GM12892 (cell line): ENCODE results near the gene ZEB2.

Source experiments
- DNase-seq: peaks from one replicate; pipeline ENCODE4 v3.0.0; 2011; ENCODE audit not compliant: insufficient read length
- FAIRE-seq: peaks from 2 replicates; lab custom pipeline; 2011; peaks lifted over from hg19 to GRCh38; lab: Jason Lieb, UNC
- POLR2A ChIP-seq: IDR thresholded peaks from 2 replicates; pipeline ENCODE4 v1.6.1; 2011; ENCODE audit warnings: low read depth, low read length, control low read depth
- POLR2AphosphoS5 ChIP-seq: IDR thresholded peaks from 2 replicates; pipeline ENCODE4 v1.6.1; 2011; ENCODE audit warnings: low read depth, low read length, control low read depth
- TAF1 ChIP-seq: IDR thresholded peaks from 2 replicates; pipeline ENCODE4 v1.6.1; 2011; ENCODE audit warnings: low read depth, mild to moderate bottlenecking, control low read depth, low read length, borderline replicate concordance

The ZEB2 gene

GRCh38 chr2:144414324-144414845 lies 105.5 kb downstream of the ZEB2 start:
- no peak for DNase-seq
- no peak for FAIRE-seq
- TF ChIP-seq TAF1 (no peak), POLR2A (no peak), POLR2AphosphoS5 (no peak)

- DNase-seq (no peak), FAIRE-seq (no peak)
- TF ChIP-seq POLR2A (no peak), TAF1 (no peak), POLR2AphosphoS5 (no peak)
Observed at GRCh38 chr2:144412709-144413108, 107.2 kb downstream of the ZEB2 start.

- TF ChIP-seq POLR2A (no peak), POLR2AphosphoS5 (no peak), TAF1 (no peak)
- no peak for DNase-seq
- FAIRE-seq: no peak
Observed at GRCh38 chr2:144411473-144411872, 108.4 kb downstream of the ZEB2 start.

GRCh38 chr2:144409241-144409640 lies 110.7 kb downstream of the ZEB2 start:
- TF ChIP-seq POLR2AphosphoS5: no peak
- no peak for TF ChIP-seq POLR2A
- TF ChIP-seq TAF1: no peak
- FAIRE-seq: no peak

GRCh38 chr2:144407262-144407661 lies 112.7 kb downstream of the ZEB2 start:
- no peak for TF ChIP-seq POLR2AphosphoS5
- no peak for DNase-seq
- FAIRE-seq: peak; percentile 14

More at GRCh38 chr2:144409241-144409640, 110.7 kb downstream of the ZEB2 start:
- DNase-seq: no peak

- no peak for DNase-seq
- FAIRE-seq: no peak
- no peak for TF ChIP-seq POLR2A
- no peak for TF ChIP-seq TAF1
- no peak for TF ChIP-seq POLR2AphosphoS5
Observed at GRCh38 chr2:144405982-144406788, 113.7 kb downstream of the ZEB2 start.

- DNase-seq (no peak), FAIRE-seq (no peak)
- no peak for TF ChIP-seq POLR2AphosphoS5
- no peak for TF ChIP-seq POLR2A
- no peak for TF ChIP-seq TAF1
Observed at GRCh38 chr2:144405321-144405720, 114.6 kb downstream of the ZEB2 start.

- FAIRE-seq (peak; percentile 5), DNase-seq (no peak)
- TF ChIP-seq TAF1 (no peak), POLR2AphosphoS5 (no peak), POLR2A (no peak)
Observed at GRCh38 chr2:144404586-144405314, 115.2 kb downstream of the ZEB2 start.

GRCh38 chr2:144403933-144404332 lies 116.0 kb downstream of the ZEB2 start:
- TF ChIP-seq TAF1 (no peak), POLR2A (no peak), POLR2AphosphoS5 (no peak)
- no peak for DNase-seq
- FAIRE-seq: no peak

GRCh38 chr2:144402251-144402650 lies 117.7 kb downstream of the ZEB2 start:
- no peak for DNase-seq
- TF ChIP-seq POLR2AphosphoS5 (no peak), POLR2A (no peak), TAF1 (no peak)
- FAIRE-seq: no peak

- no peak for FAIRE-seq
- DNase-seq: no peak
- TF ChIP-seq POLR2AphosphoS5 (no peak), POLR2A (no peak), TAF1 (no peak)
Observed at GRCh38 chr2:144401036-144401435, 118.9 kb downstream of the ZEB2 start.

GRCh38 chr2:144396318-144396717 lies 123.6 kb downstream of the ZEB2 start:
- DNase-seq: no peak
- TF ChIP-seq POLR2A (no peak), TAF1 (no peak), POLR2AphosphoS5 (no peak)
- no peak for FAIRE-seq
